ENCODE measurements around the gene DCAF17. TPM values are rescaled to one million over a fixed set of nuclear protein-coding genes. Genes with fewer than 3 reads are reported as not detected.
A peak's percentile ranks its signal among the peaks of the same experiment; 100 is the strongest.
"Not testable (repeated sequence)": the region's sequence is repeated elsewhere in the genome, so short reads cannot be mapped to it uniquely, and the experiment has no call there.

DCAF17 gene
- total RNA-seq, 1 donor from 2014 or later, result 25.1 TPM

- no peak for DNase-seq
Measured at GRCh38 chr2:171411214-171411613, 22.8 kb upstream of the DCAF17 start.

- DNase-seq, result no peak
Measured at GRCh38 chr2:171411791-171412483, 22.1 kb upstream of the DCAF17 start.

- DNase-seq, result peak; percentile 8
Measured at GRCh38 chr2:171412571-171413175, 21.4 kb upstream of the DCAF17 start.

- DNase-seq, result not testable (repeated sequence)
Measured at GRCh38 chr2:171414645-171415044, 19.4 kb upstream of the DCAF17 start.

GRCh38 chr2:171416009-171416926 is 17.8 kb upstream of the DCAF17 start:
- DNase-seq, result peak; percentile 91

- no peak for DNase-seq
Measured at GRCh38 chr2:171419333-171419732, 14.7 kb upstream of the DCAF17 start.

GRCh38 chr2:171420728-171421563 is 13.1 kb upstream of the DCAF17 start:
- DNase-seq, result no peak

- not testable (repeated sequence) for DNase-seq
Measured at GRCh38 chr2:171422710-171423495, 11.1 kb upstream of the DCAF17 start.

GRCh38 chr2:171430516-171431410 is 3.3 kb upstream of the DCAF17 start:
- no peak for DNase-seq

GRCh38 chr2:171431677-171432167 is 2.3 kb upstream of the DCAF17 start:
- DNase-seq, result no peak

- DNase-seq, result no peak
Measured at GRCh38 chr2:171432206-171432968, 1.6 kb upstream of the DCAF17 start.

- DNase-seq, result no peak
Measured at GRCh38 chr2:171432969-171433762, 860 bp upstream of the DCAF17 start.

- no peak for DNase-seq
Measured at GRCh38 chr2:171433763-171434012, 338 bp upstream of the DCAF17 start, which contains the start of gene METTL8. METTL8 (minus strand) TSS chr2:171433990; CDS start chr2:171392185, 41,805 bp downstream.

GRCh38 chr2:171436307-171436706 is 2.3 kb downstream of the DCAF17 start:
- no peak for DNase-seq

GRCh38 chr2:171441470-171441869 is 7.4 kb downstream of the DCAF17 start:
- no peak for DNase-seq

GRCh38 chr2:171447675-171448074 is 13.6 kb downstream of the DCAF17 start:
- no peak for DNase-seq

GRCh38 chr2:171451074-171451473 is 17.0 kb downstream of the DCAF17 start:
- DNase-seq, result no peak

GRCh38 chr2:171452773-171453172 is 18.7 kb downstream of the DCAF17 start:
- no peak for DNase-seq
